Measurements from ENCODE around the gene TADA2A.
A peak's percentile ranks its signal among the peaks of the same experiment; 100 is the strongest.

TADA2A gene

DNA sequence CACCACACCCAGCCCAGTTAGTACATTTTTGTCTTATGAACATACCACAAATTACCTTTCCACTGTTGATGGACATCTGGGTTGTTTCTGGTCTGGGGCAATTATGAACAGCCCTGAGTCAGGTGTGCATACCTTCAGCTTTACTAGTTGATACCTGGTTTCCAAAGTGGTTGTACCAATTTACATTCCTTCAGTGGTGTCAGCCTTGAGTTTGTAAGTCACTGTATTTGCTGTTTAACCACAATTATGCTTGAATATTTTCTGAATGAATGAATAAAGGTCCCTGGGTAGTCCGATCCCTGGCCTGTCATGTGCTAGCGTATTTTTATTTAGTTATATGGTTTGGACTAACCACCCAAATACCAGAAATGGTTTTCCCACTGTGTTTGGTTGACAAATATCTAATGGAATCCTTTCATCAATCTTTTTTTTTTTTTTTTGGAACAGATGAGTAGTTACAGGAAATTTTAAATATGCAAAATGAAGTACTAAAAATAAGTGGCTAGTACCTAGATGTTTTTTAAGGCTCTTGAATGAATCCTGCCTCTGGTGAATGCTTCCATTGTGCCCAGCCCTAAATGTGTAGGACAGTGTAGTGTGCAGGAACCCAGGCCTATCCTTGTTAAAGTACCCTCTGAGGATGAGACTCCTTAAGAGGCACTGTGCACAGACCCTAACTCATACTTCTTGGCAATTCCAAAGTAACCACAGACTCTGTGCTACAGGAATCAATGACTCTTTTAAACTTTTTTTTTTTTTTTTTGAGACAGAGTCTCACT is 86.8 kb downstream of the TADA2A start:
- Histone ChIP-seq H3K36me3 (ENCODE audit: control insufficient read depth in 2 of 2, insufficient read depth in 1 of 2, low read length in 2 of 2) (no peaks in the 10 kb centered on the region; a peak in 1 of 3 replicates), H3K4me1 (ENCODE audit: control insufficient read depth, insufficient read depth, low read length) (peaks cover 14% of the 10 kb centered on the region), H3K9me3 (ENCODE audit: control insufficient read depth, insufficient read depth, low read depth, low read length) (no peaks in the 10 kb centered on the region), H3K27ac (ENCODE audit: extremely low read depth, low read depth, low read length) (no peak overlapping the region), H3K4me3 (ENCODE audit: low read depth, low read length) (no peak overlapping the region)
- ChIA-PET POLR2A (interaction anchor here (0.6 kb wide), 1 partner anchor 10 kb away, joined by 3 read pairs; no protein-coding TSS in a partner anchor), CTCF (interaction anchor here (2.2 kb wide), 1 partner anchor 14 kb away, joined by 9 read pairs; no protein-coding TSS in a partner anchor)
- TF ChIP-seq ZNF660 (tag by site-specific recombination; IDR thresholded peaks at IDR 0.05) (no peak), ZEB2 (tag by site-specific recombination; IDR thresholded peaks at IDR 0.05) (no peak), ZNF169 (tag by site-specific recombination; IDR thresholded peaks at IDR 0.05) (no peak), ZNF707 (tag by site-specific recombination; IDR thresholded peaks at IDR 0.05) (no peak), ZBTB21 (tag by site-specific recombination; IDR thresholded peaks at IDR 0.05) (no peak), ZIC2 (tag by site-specific recombination; IDR thresholded peaks at IDR 0.05) (no peak), GLI2 (tag by site-specific recombination; IDR thresholded peaks at IDR 0.05; ENCODE audit: borderline replicate concordance, low read depth) (no peak), HOXA7 (CRISPR knock-in tag; IDR thresholded peaks at IDR 0.05; ENCODE audit: borderline replicate concordance) (no peak), ZNF501 (tag by site-specific recombination; IDR thresholded peaks at IDR 0.05) (no peak), BCL11A (tag by site-specific recombination; IDR thresholded peaks at IDR 0.05; ENCODE audit: low read depth) (no peak), ZNF138 (tag by site-specific recombination; IDR thresholded peaks at IDR 0.05; ENCODE audit: borderline replicate concordance) (no peak)

GRCh38 chr17:37494401-37494831 is 87.7 kb downstream of the TADA2A start:
- Histone ChIP-seq H3K9me3 (ENCODE audit: control insufficient read depth, insufficient read depth, low read depth, low read length) (no peaks in the 10 kb centered on the region), H3K4me3 (ENCODE audit: low read depth, low read length) (no peak overlapping the region), H3K36me3 (ENCODE audit: control insufficient read depth in 2 of 2, insufficient read depth in 1 of 2, low read length in 2 of 2) (no peaks in the 10 kb centered on the region; a peak in 1 of 3 replicates), H3K27ac (ENCODE audit: extremely low read depth, low read depth, low read length) (no peak overlapping the region), H3K4me1 (ENCODE audit: control insufficient read depth, insufficient read depth, low read length) (peaks cover 14% of the 10 kb centered on the region)
- ChIA-PET POLR2A (interaction anchor here (0.6 to 0.9 kb wide), 2 partner anchors 11 to 136 kb away, joined by 3 read pairs; no protein-coding TSS in a partner anchor), CTCF (interaction anchor here (0.6 to 2.2 kb wide), 6 partner anchors 10 to 121 kb away, joined by 3 to 9 read pairs (median 3); no protein-coding TSS in a partner anchor)
- TF ChIP-seq PRDM6 (tag by site-specific recombination; IDR thresholded peaks at IDR 0.05) (no peak), ZNF133 (tag by site-specific recombination; IDR thresholded peaks at IDR 0.05) (no peak), ZNF513 (tag by site-specific recombination; IDR thresholded peaks at IDR 0.05) (no peak), ZNF146 (tag by site-specific recombination; IDR thresholded peaks at IDR 0.05) (no peak), ZNF16 (tag by site-specific recombination; IDR thresholded peaks at IDR 0.05; ENCODE audit: low read depth) (peak; percentile 47; the same call in 1 of the 2 replicates), ZFP41 (tag by site-specific recombination; IDR thresholded peaks at IDR 0.05; ENCODE audit: borderline replicate concordance) (no peak), ZNF366 (tag by site-specific recombination; conservative IDR thresholded peaks at IDR 0.05) (peak; percentile 61; the same call in 1 of the 2 replicates), ZNF416 (tag by site-specific recombination; IDR thresholded peaks at IDR 0.05) (no peak), ZNF670 (tag by site-specific recombination; IDR thresholded peaks at IDR 0.05; ENCODE audit: low read depth) (no peak), SP7 (tag by site-specific recombination; IDR thresholded peaks at IDR 0.05) (no peak), ZNF501 (tag by site-specific recombination; IDR thresholded peaks at IDR 0.05) (no peak), ZEB2 (tag by site-specific recombination; IDR thresholded peaks at IDR 0.05) (peak; percentile 32; the same call in 1 of the 2 replicates), SETDB1 (IDR thresholded peaks at IDR 0.05; ENCODE audit: insufficient read length, low read length) (no peak), PRDM1 (tag by site-specific recombination; IDR thresholded peaks at IDR 0.05) (peak; percentile 87)

All from HEK293 (cell line).